ENCODE results near the gene PERCC1. TPM values are rescaled to one million over a fixed set of nuclear protein-coding genes. Genes with fewer than 3 reads are reported as not detected.
"Not testable (repeated sequence)": the region's sequence is repeated elsewhere in the genome, so short reads cannot be mapped to it uniquely, and the experiment has no call there.

The PERCC1 gene
- total RNA-seq, 1 donor from 2014 or later: not detected

- Mint-ChIP-seq H3K4me3 (peak overlapping the region; percentile 68), H3K27me3 (ENCODE audit: low read depth) (peaks cover 2% of the 10 kb centered on the region)
- no peak for TF ChIP-seq CTCF (IDR thresholded peaks at IDR 0.05; ENCODE audit: unreplicated experiment)
These were observed 44.8 kb downstream of the PERCC1 start for GRCh38 chr16:1475552-1476114.

GRCh38 chr16:1477033-1477432 lies 46.2 kb downstream of the PERCC1 start:
- peaks cover 10% of the 10 kb centered on the region for H3K9me3 Mint-ChIP-seq
- TF ChIP-seq CTCF (IDR thresholded peaks at IDR 0.05; ENCODE audit: unreplicated experiment): no peak
- no peak overlapping the region for H3K27ac Mint-ChIP-seq
- peaks cover 16% of the 10 kb centered on the region for H3K4me1 Mint-ChIP-seq
- peaks cover 8% of the 10 kb centered on the region for H3K27me3 Mint-ChIP-seq (ENCODE audit: low read depth)
- H3K4me3 Mint-ChIP-seq: no peak overlapping the region
- DNase-seq (ENCODE audit: low spot score in 2 of 2, unreplicated experiment in 2 of 2): no peak
- H3K36me3 Mint-ChIP-seq: no peaks in the 10 kb centered on the region

More at GRCh38 chr16:1475552-1476114, 44.8 kb downstream of the PERCC1 start:
- peaks cover 10% of the 10 kb centered on the region for H3K9me3 Mint-ChIP-seq
- peaks cover 19% of the 10 kb centered on the region for H3K4me1 Mint-ChIP-seq
- peak overlapping the region; percentile 87 for H3K27ac Mint-ChIP-seq
- H3K36me3 Mint-ChIP-seq: no peaks in the 10 kb centered on the region
- DNase-seq (ENCODE audit: low spot score in 2 of 2, unreplicated experiment in 2 of 2): no peak

- H3K9me3 Mint-ChIP-seq; H3K36me3 Mint-ChIP-seq; DNase-seq (ENCODE audit: low spot score in 2 of 2, unreplicated experiment in 2 of 2); H3K27ac Mint-ChIP-seq; H3K4me3 Mint-ChIP-seq: not testable (repeated sequence)
- Mint-ChIP-seq H3K4me1 (peaks cover 11% of the 10 kb centered on the region), H3K27me3 (ENCODE audit: low read depth) (peaks cover 12% of the 10 kb centered on the region)
These were observed 48.1 kb downstream of the PERCC1 start for GRCh38 chr16:1478937-1479336.

GRCh38 chr16:1481906-1482835 lies 51.3 kb downstream of the PERCC1 start:
- Mint-ChIP-seq H3K36me3 (no peaks in the 10 kb centered on the region), H3K4me3 (no peak overlapping the region), H3K4me1 (no peaks in the 10 kb centered on the region), H3K27me3 (ENCODE audit: low read depth) (peaks cover 17% of the 10 kb centered on the region), H3K27ac (no peak overlapping the region), H3K9me3 (peaks cover 10% of the 10 kb centered on the region)
- no peak for TF ChIP-seq CTCF (IDR thresholded peaks at IDR 0.05; ENCODE audit: unreplicated experiment)
- no peak for DNase-seq (ENCODE audit: low spot score in 2 of 2, unreplicated experiment in 2 of 2)

Other genes starting within 250 kb of the PERCC1 start
- gene TPSG1, start 205.8 kb upstream of the PERCC1 start, total RNA-seq: not detected in 3 replicates
- gene TPSB2, start 200.9 kb upstream of the PERCC1 start, total RNA-seq: not detected in 3 replicates
- not detected in 3 replicates for gene TPSAB1, start 190.4 kb upstream of the PERCC1 start, total RNA-seq
- gene TPSD1, start 175.0 kb upstream of the PERCC1 start, total RNA-seq: not detected in 3 replicates
- gene UBE2I, start 121.4 kb upstream of the PERCC1 start, total RNA-seq: 205 to 214 TPM (median 208 TPM) in 3 replicates
- 1.3 to 2.4 TPM (median 2.3 TPM) in 3 replicates for gene BAIAP3, start 97.4 kb upstream of the PERCC1 start, total RNA-seq
- 42.1 to 43.7 TPM (median 42.7 TPM) in 3 replicates for gene TSR3, start 79.2 kb upstream of the PERCC1 start, total RNA-seq
- gene GNPTG, start 79.1 kb upstream of the PERCC1 start, total RNA-seq: 47.8 to 52.9 TPM (median 48.4 TPM) in 3 replicates
- 38.3 to 43.6 TPM (median 40.2 TPM) in 3 replicates for gene UNKL, start 16.4 kb upstream of the PERCC1 start, total RNA-seq
- 12.9 to 14.6 TPM (median 14.2 TPM) in 3 replicates for gene UQCC4, start 10.3 kb upstream of the PERCC1 start, total RNA-seq
- 3.9 to 5.6 TPM (median 4.2 TPM) in 3 replicates for gene CCDC154, start 13.5 kb downstream of the PERCC1 start, total RNA-seq
- gene CLCN7, start 44.0 kb downstream of the PERCC1 start, total RNA-seq: 94.5 to 96.1 TPM (median 94.6 TPM) in 3 replicates
- gene PTX4, start 57.9 kb downstream of the PERCC1 start, total RNA-seq: not detected in 3 replicates
- gene TELO2, start 62.3 kb downstream of the PERCC1 start, total RNA-seq: 66.7 to 70.2 TPM (median 69.8 TPM) in 3 replicates
- 6.6 to 7.7 TPM (median 6.9 TPM) in 3 replicates for gene TMEM204, start 102.6 kb downstream of the PERCC1 start, total RNA-seq
- 60.3 to 63.5 TPM (median 62.9 TPM) in 3 replicates for gene IFT140, start 181.0 kb downstream of the PERCC1 start, total RNA-seq
- 42.5 to 44.8 TPM (median 43.2 TPM) in 3 replicates for gene CRAMP1, start 181.3 kb downstream of the PERCC1 start, total RNA-seq
- 72.9 to 78.3 TPM (median 73.9 TPM) in 3 replicates for gene JPT2, start 247.2 kb downstream of the PERCC1 start, total RNA-seq